WERI-Rb-1 (cell line): Measurements from ENCODE around the gene TLN1.

Experiments
- DNase-seq: peaks from one replicate; pipeline ENCODE4 v3.0.0-alpha.2; 2020
- H3K27ac ChIP-seq: fragments of 250-450 bp; sonication (Bioruptor Pico); 2 replicates; pipeline ENCODE4 v1.5.1; 2020; ENCODE audit warnings: mild to moderate bottlenecking, moderate library complexity
- H3K27me3 ChIP-seq: fragments of 250-450 bp; sonication (Bioruptor Pico); 2 replicates; pipeline ENCODE4 v1.5.1; 2021; ENCODE audit warnings: mild to moderate bottlenecking, low read depth, moderate library complexity; ENCODE audit not compliant: insufficient read depth, severe bottlenecking
- H3K36me3 ChIP-seq: fragments of 250-450 bp; sonication (Bioruptor Pico); 2 replicates; pipeline ENCODE4 v1.5.1; 2020; ENCODE audit warnings: mild to moderate bottlenecking, moderate library complexity
- H3K4me3 ChIP-seq: 2 replicates; pipeline ENCODE4 v1.5.1; 2011; ENCODE audit warnings: low read depth, mild to moderate bottlenecking, control low read depth, low read length
- H3K9me3 ChIP-seq: fragments of 250-450 bp; sonication (Bioruptor Pico); 2 replicates; pipeline ENCODE4 v1.5.1; 2021; ENCODE audit warnings: mild to moderate bottlenecking, moderate library complexity; ENCODE audit not compliant: severe bottlenecking
- TF ChIP-seq, protein P1 (sequence below): IDR thresholded peaks from 2 replicates; pipeline ENCODE4 v1.5.1; 2011; ENCODE audit warnings: low read depth, mild to moderate bottlenecking, control low read depth, inconsistent platforms, low read length

TLN1 gene

DNA sequence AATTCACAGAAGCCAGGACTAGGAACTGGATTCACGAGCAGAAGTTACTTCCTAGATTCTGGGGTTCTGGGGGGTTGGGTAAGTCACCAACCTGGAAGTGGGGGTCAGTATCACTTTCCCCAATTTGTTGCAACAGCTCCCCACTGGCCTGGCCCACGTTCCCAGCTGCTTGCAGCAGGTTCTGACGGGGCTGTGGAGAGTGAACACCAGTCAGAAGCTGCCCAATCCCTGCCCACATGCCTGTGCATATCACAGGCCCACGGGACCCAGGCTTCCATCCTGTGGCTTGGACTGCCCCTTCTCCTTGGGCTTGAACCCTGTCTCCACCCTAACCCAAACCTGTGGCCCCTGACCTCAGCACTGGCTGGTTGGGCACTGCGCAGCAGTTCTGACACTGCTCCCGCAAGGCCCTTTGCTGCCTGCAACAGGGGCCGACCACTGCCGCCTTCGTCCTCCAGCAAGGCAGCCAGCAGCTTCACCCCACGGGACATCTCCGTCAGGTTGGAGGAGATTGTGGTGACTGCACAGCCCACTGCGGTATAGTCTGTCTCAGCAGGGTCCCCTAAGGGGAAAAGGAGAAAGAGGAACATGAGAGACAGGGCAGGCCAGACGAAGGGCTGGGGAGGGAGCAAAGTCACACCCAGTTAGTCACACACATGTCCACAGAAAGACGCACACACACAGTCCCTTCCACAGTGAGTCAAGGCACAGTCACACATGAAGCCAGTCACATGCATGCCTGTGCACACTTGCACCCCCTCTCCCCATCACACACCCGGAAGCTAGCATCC lies 13.1 kb downstream of the TLN1 start:
- Histone ChIP-seq H3K9me3 (no peaks in the 10 kb centered on the region), H3K36me3 (peaks cover 84% of the 10 kb centered on the region), H3K4me3 (no peak overlapping the region), H3K27ac (no peak overlapping the region), H3K27me3 (no peaks in the 10 kb centered on the region)
- DNase-seq = no peak
- TF ChIP-seq, protein P1, sequence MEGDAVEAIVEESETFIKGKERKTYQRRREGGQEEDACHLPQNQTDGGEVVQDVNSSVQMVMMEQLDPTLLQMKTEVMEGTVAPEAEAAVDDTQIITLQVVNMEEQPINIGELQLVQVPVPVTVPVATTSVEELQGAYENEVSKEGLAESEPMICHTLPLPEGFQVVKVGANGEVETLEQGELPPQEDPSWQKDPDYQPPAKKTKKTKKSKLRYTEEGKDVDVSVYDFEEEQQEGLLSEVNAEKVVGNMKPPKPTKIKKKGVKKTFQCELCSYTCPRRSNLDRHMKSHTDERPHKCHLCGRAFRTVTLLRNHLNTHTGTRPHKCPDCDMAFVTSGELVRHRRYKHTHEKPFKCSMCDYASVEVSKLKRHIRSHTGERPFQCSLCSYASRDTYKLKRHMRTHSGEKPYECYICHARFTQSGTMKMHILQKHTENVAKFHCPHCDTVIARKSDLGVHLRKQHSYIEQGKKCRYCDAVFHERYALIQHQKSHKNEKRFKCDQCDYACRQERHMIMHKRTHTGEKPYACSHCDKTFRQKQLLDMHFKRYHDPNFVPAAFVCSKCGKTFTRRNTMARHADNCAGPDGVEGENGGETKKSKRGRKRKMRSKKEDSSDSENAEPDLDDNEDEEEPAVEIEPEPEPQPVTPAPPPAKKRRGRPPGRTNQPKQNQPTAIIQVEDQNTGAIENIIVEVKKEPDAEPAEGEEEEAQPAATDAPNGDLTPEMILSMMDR = no peak

GRCh38 chr9:35717132-35717870 lies 14.7 kb downstream of the TLN1 start:
- peaks cover 87% of the 10 kb centered on the region for H3K36me3 ChIP-seq
- no peak overlapping the region for H3K4me3 ChIP-seq
- TF ChIP-seq, protein P1 = no peak
- no peaks in the 10 kb centered on the region for H3K9me3 ChIP-seq
- no peaks in the 10 kb centered on the region for H3K27me3 ChIP-seq
- DNase-seq = no peak
- H3K27ac ChIP-seq = no peak overlapping the region

DNA sequence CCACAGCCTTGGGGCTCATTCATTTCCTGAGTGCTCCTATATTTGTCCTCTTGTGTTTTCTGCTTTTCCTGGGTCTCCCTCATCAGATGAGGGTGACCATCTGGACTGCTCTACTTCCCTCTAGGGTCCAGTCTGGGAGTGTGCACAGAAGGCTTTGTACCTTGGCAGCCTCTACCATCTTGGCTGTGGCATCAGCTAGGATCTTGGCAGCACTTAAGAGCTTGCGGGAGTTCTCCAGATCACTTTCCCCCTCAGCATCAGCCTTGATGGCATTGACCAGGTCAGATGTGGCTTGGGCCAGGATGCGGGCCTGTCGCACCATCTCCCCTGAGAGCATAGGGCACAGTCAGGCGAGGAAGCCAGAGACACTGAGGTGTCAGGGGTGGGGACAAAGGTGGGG lies 15.8 kb downstream of the TLN1 start:
- DNase-seq = no peak
- H3K4me3 ChIP-seq = no peak overlapping the region
- H3K27ac ChIP-seq = no peak overlapping the region
- H3K27me3 ChIP-seq = no peaks in the 10 kb centered on the region
- H3K9me3 ChIP-seq = no peaks in the 10 kb centered on the region
- TF ChIP-seq, protein P1 = 0 out of 2 replicates have a peak, but pooled peaks have one; percentile 27
- peaks cover 87% of the 10 kb centered on the region for H3K36me3 ChIP-seq

- Histone ChIP-seq H3K9me3 (no peaks in the 10 kb centered on the region), H3K27ac (no peak overlapping the region)
- TF ChIP-seq, protein P1 = no peak
Measured at GRCh38 chr9:35714579-35715252, 17.3 kb downstream of the TLN1 start.

GRCh38 chr9:35714123-35714522 lies 17.9 kb downstream of the TLN1 start:
- Histone ChIP-seq H3K27me3 (no peaks in the 10 kb centered on the region), H3K9me3 (no peaks in the 10 kb centered on the region), H3K4me3 (no peak overlapping the region), H3K36me3 (peaks cover 83% of the 10 kb centered on the region), H3K27ac (no peak overlapping the region)
- no peak for DNase-seq
- TF ChIP-seq, protein P1 = no peak

More at GRCh38 chr9:35714579-35715252, 17.3 kb downstream of the TLN1 start:
- H3K4me3 ChIP-seq = no peak overlapping the region
- peaks cover 85% of the 10 kb centered on the region for H3K36me3 ChIP-seq
- no peak for DNase-seq
- H3K27me3 ChIP-seq = no peaks in the 10 kb centered on the region
